ACC112 (cell line): ENCODE data around the gene DGCR8.

Experiments
- H2AFZ ChIP-seq: fragments of 200-600 bp; sonication (generic); one replicate; pipeline ENCODE4 v1.6.0; 2017; ENCODE audit warnings: antibody characterized with exemption, low read length; ENCODE audit not compliant: unreplicated experiment
- H3K27ac ChIP-seq: fragments of 200-600 bp; sonication (generic); 2 replicates; pipeline ENCODE4 v1.5.1; 2014; ENCODE audit warnings: low read depth, mild to moderate bottlenecking, antibody characterized with exemption, low read length, moderate library complexity
- H3K27me3 ChIP-seq: fragments of 200-600 bp; sonication (generic); 2 replicates; pipeline ENCODE4 v1.6.1; 2014; ENCODE audit warnings: mild to moderate bottlenecking, antibody characterized with exemption, low read length, moderate library complexity, mixed read lengths; ENCODE audit not compliant: insufficient read depth
- H3K36me3 ChIP-seq: fragments of 200-600 bp; sonication (generic); 2 replicates; pipeline ENCODE4 v1.6.1; 2016; ENCODE audit warnings: mild to moderate bottlenecking, antibody characterized with exemption, low read length, moderate library complexity, mixed read lengths; ENCODE audit not compliant: insufficient read depth
- H3K4me1 ChIP-seq: fragments of 200-600 bp; sonication (generic); one replicate; pipeline ENCODE4 v1.6.1; 2016; ENCODE audit warnings: low read length, mixed read lengths; ENCODE audit not compliant: insufficient read depth, unreplicated experiment, control insufficient read depth
- H3K4me3 ChIP-seq: fragments of 200-600 bp; sonication (generic); 2 replicates; pipeline ENCODE4 v1.5.1; 2014; ENCODE audit warnings: mild to moderate bottlenecking, low read depth, low read length
- H3K79me2 ChIP-seq: fragments of 200-600 bp; sonication (generic); one replicate; pipeline ENCODE4 v1.6.0; 2016; ENCODE audit warnings: low read length; ENCODE audit not compliant: control insufficient read depth, unreplicated experiment, insufficient read depth

Gene DGCR8

GRCh38 chr22:20130319-20130718, 50.3 kb downstream of the DGCR8 start:
- Histone ChIP-seq H3K4me3 (no peak overlapping the region), H3K4me1 (peaks cover 6% of the 10 kb centered on the region), H3K79me2 (peaks cover 22% of the 10 kb centered on the region), H2AFZ (no peak overlapping the region), H3K36me3 (no peaks in the 10 kb centered on the region), H3K27ac (no peak overlapping the region), H3K27me3 (no peaks in the 10 kb centered on the region)

GRCh38 chr22:20130731-20131596, 50.9 kb downstream of the DGCR8 start:
- no peaks in the 10 kb centered on the region for H3K27me3 ChIP-seq
- peak overlapping the region; percentile 82 for H3K4me3 ChIP-seq
- H2AFZ ChIP-seq = peak overlapping the region; percentile 14
- peaks cover 6% of the 10 kb centered on the region for H3K4me1 ChIP-seq
- no peak overlapping the region for H3K27ac ChIP-seq
- H3K36me3 ChIP-seq = no peaks in the 10 kb centered on the region
- peaks cover 27% of the 10 kb centered on the region for H3K79me2 ChIP-seq

DNA sequence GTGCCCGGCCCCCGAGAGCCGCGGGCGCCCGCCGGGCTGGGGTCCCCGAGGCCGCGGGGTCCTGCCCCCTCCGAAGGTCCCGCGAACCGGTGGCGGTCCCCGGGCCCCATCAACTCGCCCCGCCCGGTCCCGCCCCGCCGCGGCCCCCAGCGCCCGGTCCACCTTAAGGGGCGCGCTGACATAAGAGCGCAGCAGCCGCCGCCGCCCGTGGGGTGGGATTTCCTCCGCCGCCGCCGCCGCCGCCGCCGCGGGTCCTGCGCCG, 51.5 kb downstream of the DGCR8 start, which contains the start of gene ZDHHC8:
Gene ZDHHC8 (plus strand): TSS at position 208 of the 262 bp plus-strand sequence. CDS start 144 bp downstream, outside the sequence.
- H3K27ac ChIP-seq = no peak within 1 kb of the TSS
- peak within 1 kb of the TSS; percentile 60 for H2AFZ ChIP-seq

DNA sequence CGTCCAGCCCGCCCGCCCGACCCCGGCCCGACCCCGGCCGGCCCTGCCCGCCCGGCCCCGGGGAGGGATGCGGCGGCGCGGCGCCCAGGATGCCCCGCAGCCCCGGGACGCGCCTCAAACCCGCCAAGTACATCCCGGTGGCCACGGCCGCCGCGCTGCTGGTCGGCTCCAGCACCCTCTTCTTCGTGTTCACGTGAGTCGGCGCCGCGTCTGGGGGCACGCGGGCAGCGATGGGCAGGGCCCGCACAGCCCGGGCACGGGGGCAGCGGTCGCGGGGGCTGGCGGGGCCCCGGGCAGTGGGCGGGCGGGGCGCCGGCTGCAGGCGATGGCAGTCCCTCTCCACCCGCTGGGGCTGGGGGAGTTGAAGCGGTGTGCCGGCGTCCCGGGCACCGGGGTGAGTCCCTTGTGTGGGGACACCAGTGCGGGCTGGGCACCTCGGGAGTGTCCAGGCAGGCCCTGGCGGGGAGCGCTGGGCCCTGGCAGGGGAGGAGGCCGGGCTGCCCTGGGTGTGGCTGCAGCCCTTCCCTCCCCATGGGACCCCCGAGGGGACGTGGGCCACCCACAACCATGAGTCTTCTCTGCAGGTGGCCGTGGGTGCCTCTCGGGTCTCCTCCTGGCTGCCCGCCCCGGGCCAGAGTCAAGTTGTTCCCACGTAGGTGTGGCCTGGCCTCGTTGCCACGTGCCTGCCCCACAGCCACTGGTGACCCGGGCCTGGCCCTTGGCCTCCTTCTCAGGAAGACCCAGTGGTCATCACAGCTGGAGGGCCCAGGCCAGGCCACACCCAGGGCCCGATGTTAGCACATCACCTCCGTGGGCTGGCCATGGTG, 52.0 kb downstream of the DGCR8 start:
- Histone ChIP-seq H3K27me3 (no peaks in the 10 kb centered on the region), H3K27ac (no peak overlapping the region), H2AFZ (peak overlapping the region; percentile 60), H3K36me3 (no peaks in the 10 kb centered on the region), H3K79me2 (peaks cover 32% of the 10 kb centered on the region), H3K4me1 (peaks cover 6% of the 10 kb centered on the region), H3K4me3 (peak overlapping the region; percentile 90)

More for the DNA sequence above, 51.5 kb downstream of the DGCR8 start, which contains the start of gene ZDHHC8:
- Histone ChIP-seq H3K27me3 (no peaks in the 10 kb centered on the region), H3K79me2 (peaks cover 32% of the 10 kb centered on the region), H3K4me1 (peaks cover 6% of the 10 kb centered on the region), H3K4me3 (peak within 1 kb of the TSS; percentile 90), H3K36me3 (no peaks in the 10 kb centered on the region)

DNA sequence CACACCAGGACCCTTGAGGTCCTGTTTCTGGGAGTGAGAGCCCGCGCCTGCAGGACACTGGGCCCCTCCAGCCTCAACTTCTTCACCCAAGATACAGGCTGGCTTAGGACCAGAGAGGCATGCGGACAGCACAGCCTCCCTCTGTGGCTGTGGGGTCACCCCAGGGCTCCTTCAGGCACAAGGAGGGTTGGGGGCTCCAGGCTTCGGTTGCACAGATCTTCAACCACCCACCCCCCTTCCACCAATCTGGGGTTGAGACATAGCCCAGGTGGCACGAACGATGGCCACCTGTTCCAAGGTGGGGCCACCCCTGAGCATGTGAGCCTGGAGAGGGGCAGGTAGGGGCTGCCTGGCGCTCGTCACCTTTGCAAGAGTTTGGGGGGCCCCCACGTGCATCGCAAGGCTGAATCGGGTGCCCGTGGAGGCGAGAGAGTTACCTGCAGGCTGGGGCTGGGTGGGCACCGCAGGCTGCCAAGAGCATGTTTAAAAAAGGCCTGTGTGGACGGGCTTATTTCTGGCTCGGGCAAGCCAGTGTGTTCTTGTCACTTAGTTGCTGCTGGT, 52.7 kb downstream of the DGCR8 start:
- Histone ChIP-seq H3K79me2 (peaks cover 32% of the 10 kb centered on the region), H3K36me3 (no peaks in the 10 kb centered on the region), H3K27ac (no peak overlapping the region), H2AFZ (no peak overlapping the region), H3K4me1 (peaks cover 6% of the 10 kb centered on the region), H3K27me3 (no peaks in the 10 kb centered on the region), H3K4me3 (peak overlapping the region; percentile 90)

GRCh38 chr22:20133930-20134549, 54.0 kb downstream of the DGCR8 start:
- no peaks in the 10 kb centered on the region for H3K36me3 ChIP-seq
- H3K4me3 ChIP-seq = no peak overlapping the region
- H3K27ac ChIP-seq = no peak overlapping the region
- H2AFZ ChIP-seq = no peak overlapping the region
- no peaks in the 10 kb centered on the region for H3K27me3 ChIP-seq
- H3K4me1 ChIP-seq = peaks cover 6% of the 10 kb centered on the region
- peaks cover 32% of the 10 kb centered on the region for H3K79me2 ChIP-seq

DNA sequence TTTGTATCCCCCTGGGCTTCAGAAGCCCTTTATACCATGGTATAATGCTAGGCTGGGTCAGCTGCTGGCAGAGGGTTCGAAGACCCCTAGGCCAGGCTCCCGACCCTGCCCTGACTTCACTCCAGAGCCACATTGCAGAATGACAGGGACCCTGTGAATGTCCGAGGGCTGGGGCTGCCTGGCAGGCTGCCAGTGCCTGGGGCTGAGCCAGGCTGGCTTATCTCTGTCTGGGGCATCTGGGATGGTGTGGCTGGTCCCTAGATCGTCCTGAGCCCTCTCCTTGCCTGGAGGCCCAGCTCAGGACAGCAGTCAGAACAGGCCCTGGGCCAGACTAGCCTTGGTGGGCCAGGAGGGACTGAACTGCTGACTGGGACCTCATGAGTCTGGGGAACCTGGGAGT, 55.2 kb downstream of the DGCR8 start:
- Histone ChIP-seq H3K4me1 (peaks cover 6% of the 10 kb centered on the region), H3K27ac (no peak overlapping the region), H3K79me2 (peaks cover 32% of the 10 kb centered on the region)

GRCh38 chr22:20135806-20136602, 56.0 kb downstream of the DGCR8 start:
- H3K36me3 ChIP-seq = no peaks in the 10 kb centered on the region
- peaks cover 32% of the 10 kb centered on the region for H3K79me2 ChIP-seq
- H3K4me3 ChIP-seq = no peak overlapping the region
- no peak overlapping the region for H3K27ac ChIP-seq
- H3K27me3 ChIP-seq = no peaks in the 10 kb centered on the region
- no peak overlapping the region for H2AFZ ChIP-seq
- H3K4me1 ChIP-seq = peaks cover 6% of the 10 kb centered on the region

More for the DNA sequence above, 55.2 kb downstream of the DGCR8 start:
- Histone ChIP-seq H3K27me3 (no peaks in the 10 kb centered on the region), H2AFZ (no peak overlapping the region), H3K36me3 (no peaks in the 10 kb centered on the region), H3K4me3 (no peak overlapping the region)

DNA sequence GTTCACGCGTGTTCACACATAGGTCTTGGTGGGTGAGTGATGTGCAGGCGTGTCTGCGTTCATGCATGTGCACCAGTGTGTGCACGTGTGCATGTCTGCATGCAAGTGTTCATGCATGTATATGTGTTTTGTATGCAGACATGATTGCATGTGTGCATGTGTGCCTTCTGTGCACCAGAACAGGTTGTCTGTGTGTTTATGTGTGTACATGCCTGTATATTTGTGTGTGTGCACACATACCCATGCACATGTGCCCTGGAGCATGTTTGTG, 56.5 kb downstream of the DGCR8 start:
- H3K4me1 ChIP-seq = peaks cover 8% of the 10 kb centered on the region
- no peak overlapping the region for H2AFZ ChIP-seq
- no peaks in the 10 kb centered on the region for H3K36me3 ChIP-seq
- no peak overlapping the region for H3K27ac ChIP-seq
- peaks cover 32% of the 10 kb centered on the region for H3K79me2 ChIP-seq
- no peak overlapping the region for H3K4me3 ChIP-seq
- no peaks in the 10 kb centered on the region for H3K27me3 ChIP-seq

- peaks cover 14% of the 10 kb centered on the region for H3K4me1 ChIP-seq
Observed at GRCh38 chr22:20137113-20137512, 57.1 kb downstream of the DGCR8 start.

More at GRCh38 chr22:20137113-20137512, 57.1 kb downstream of the DGCR8 start:
- H3K36me3 ChIP-seq = no peaks in the 10 kb centered on the region
- H3K27me3 ChIP-seq = no peaks in the 10 kb centered on the region
- no peak overlapping the region for H3K4me3 ChIP-seq
- no peak overlapping the region for H3K27ac ChIP-seq
- H3K79me2 ChIP-seq = peaks cover 29% of the 10 kb centered on the region
- H2AFZ ChIP-seq = no peak overlapping the region
